Activated B cell treated with CpG ODN at 0.5 μM for 24 hours (primary cell): ENCODE measurements around the gene PHACTR4. TPM values are rescaled to one million over a fixed set of nuclear protein-coding genes. Genes with fewer than 3 reads are reported as not detected.
"Not testable (repeated sequence)": the region's sequence is repeated elsewhere in the genome, so short reads cannot be mapped to it uniquely, and the experiment has no call there.

ENCODE experiments used
- ATAC-seq: fragments of 200-7000 bp; cut with Tn5 transposase; one replicate; pipeline ENCODE4 v1.10.0; 2021; ENCODE audit warnings: low read depth, mild to moderate bottlenecking, moderate library complexity
- CTCF ChIA-PET: fragments of 350-600 bp; sonication (Branson Sonifier 250); formaldehyde crosslinking; loops from one replicate; lab custom pipeline; 2021; ENCODE audit warnings: antibody characterized with exemption; lab: Charles Lee
- POLR2A ChIA-PET: fragments of 350-600 bp; sonication (Branson Sonifier 250); formaldehyde crosslinking; loops from one replicate; lab custom pipeline; 2021; ENCODE audit warnings: antibody characterized with exemption; lab: Charles Lee
- DNase-seq: peaks from one replicate; pipeline ENCODE4 v3.0.0; 2022
- H3K27ac Mint-ChIP-seq: one replicate; pipeline ENCODE4 v1.8.0; 2020; ENCODE audit warnings: mixed read lengths
- H3K27me3 Mint-ChIP-seq: one replicate; pipeline ENCODE4 v1.8.0; 2021; ENCODE audit warnings: mixed read lengths
- H3K36me3 Mint-ChIP-seq: one replicate; pipeline ENCODE4 v1.8.0; 2021; ENCODE audit warnings: low read depth, mixed read lengths
- H3K4me1 Mint-ChIP-seq: one replicate; pipeline ENCODE4 v1.8.0; 2021; ENCODE audit warnings: mixed read lengths
- H3K4me3 Mint-ChIP-seq: one replicate; pipeline ENCODE4 v1.8.0; 2020; ENCODE audit warnings: mild to moderate bottlenecking, mixed read lengths
- H3K9me3 Mint-ChIP-seq: one replicate; pipeline ENCODE4 v1.8.0; 2020; ENCODE audit warnings: mixed read lengths
- intact Hi-C: fragments of 100-400 bp; cut with micrococcal nuclease; formaldehyde crosslinking; loops from one replicate; pipeline ENCODE4 v1.15.1; 2024
- total RNA-seq: library from RNA; stranded (reverse); gene quantifications from 2 replicates; pipeline ENCODE4 v1.2.3, GENCODE V29; 2022
- TF ChIP-seq, protein P1 (sequence below): fragments of 200-600 bp; IDR thresholded peaks from one replicate; pipeline ENCODE4 v1.8.0; 2022; ENCODE audit warnings: antibody characterized with exemption, mild to moderate bottlenecking

PHACTR4 gene
- total RNA-seq, 1 donor from 2014 or later = 31.5 TPM

GRCh38 chr1:28458237-28459228 is 89.0 kb downstream of the PHACTR4 start:
- Mint-ChIP-seq H3K36me3 (peaks cover 27% of the 10 kb centered on the region), H3K4me1 (peaks cover 3% of the 10 kb centered on the region), H3K4me3 (no peak overlapping the region), H3K27ac (no peak overlapping the region), H3K27me3 (no peaks in the 10 kb centered on the region), H3K9me3 (no peaks in the 10 kb centered on the region)
- no peak for DNase-seq
- TF ChIP-seq, protein P1, sequence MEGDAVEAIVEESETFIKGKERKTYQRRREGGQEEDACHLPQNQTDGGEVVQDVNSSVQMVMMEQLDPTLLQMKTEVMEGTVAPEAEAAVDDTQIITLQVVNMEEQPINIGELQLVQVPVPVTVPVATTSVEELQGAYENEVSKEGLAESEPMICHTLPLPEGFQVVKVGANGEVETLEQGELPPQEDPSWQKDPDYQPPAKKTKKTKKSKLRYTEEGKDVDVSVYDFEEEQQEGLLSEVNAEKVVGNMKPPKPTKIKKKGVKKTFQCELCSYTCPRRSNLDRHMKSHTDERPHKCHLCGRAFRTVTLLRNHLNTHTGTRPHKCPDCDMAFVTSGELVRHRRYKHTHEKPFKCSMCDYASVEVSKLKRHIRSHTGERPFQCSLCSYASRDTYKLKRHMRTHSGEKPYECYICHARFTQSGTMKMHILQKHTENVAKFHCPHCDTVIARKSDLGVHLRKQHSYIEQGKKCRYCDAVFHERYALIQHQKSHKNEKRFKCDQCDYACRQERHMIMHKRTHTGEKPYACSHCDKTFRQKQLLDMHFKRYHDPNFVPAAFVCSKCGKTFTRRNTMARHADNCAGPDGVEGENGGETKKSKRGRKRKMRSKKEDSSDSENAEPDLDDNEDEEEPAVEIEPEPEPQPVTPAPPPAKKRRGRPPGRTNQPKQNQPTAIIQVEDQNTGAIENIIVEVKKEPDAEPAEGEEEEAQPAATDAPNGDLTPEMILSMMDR = no peak
- ChIA-PET POLR2A (interaction anchor here (1.0 kb wide), 1 partner anchor 123 kb away, joined by 9 read pairs; no protein-coding TSS in a partner anchor), CTCF (interaction anchor here (1.3 kb wide), 1 partner anchor 99 kb away, joined by 4 read pairs; no protein-coding TSS in a partner anchor)
- intact Hi-C loops = no loop called here
- ATAC-seq = no peak

GRCh38 chr1:28466226-28466778 is 96.8 kb downstream of the PHACTR4 start:
- CTCF ChIA-PET = no interaction called here
- intact Hi-C loops = no loop called here
- no peaks in the 10 kb centered on the region for H3K4me1 Mint-ChIP-seq
- no peak for ATAC-seq
- DNase-seq = no peak
- H3K27ac Mint-ChIP-seq = no peak overlapping the region
- no peaks in the 10 kb centered on the region for H3K9me3 Mint-ChIP-seq
- H3K27me3 Mint-ChIP-seq = no peaks in the 10 kb centered on the region
- no peak overlapping the region for H3K4me3 Mint-ChIP-seq
- POLR2A ChIA-PET = interaction anchor here (0.5 to 0.6 kb wide), 2 partner anchors 109 to 370 kb away, joined by 3 to 13 read pairs; no protein-coding TSS in a partner anchor
- peaks cover 41% of the 10 kb centered on the region for H3K36me3 Mint-ChIP-seq
- TF ChIP-seq, protein P1 = no peak

- no peak for DNase-seq
- TF ChIP-seq, protein P1 = no peak
- intact Hi-C loops = no loop called here
- no peaks in the 10 kb centered on the region for H3K9me3 Mint-ChIP-seq
- ChIA-PET CTCF (no interaction called here), POLR2A (no interaction called here)
- H3K4me1 Mint-ChIP-seq = no peaks in the 10 kb centered on the region
- H3K4me3 Mint-ChIP-seq = no peak overlapping the region
- H3K27ac Mint-ChIP-seq = no peak overlapping the region
- H3K36me3 Mint-ChIP-seq = peaks cover 31% of the 10 kb centered on the region
- H3K27me3 Mint-ChIP-seq = no peaks in the 10 kb centered on the region
- ATAC-seq = no peak
Measured at GRCh38 chr1:28470146-28470545, 100.6 kb downstream of the PHACTR4 start.

GRCh38 chr1:28479497-28479896 is 110.0 kb downstream of the PHACTR4 start:
- H3K4me3 Mint-ChIP-seq, ATAC-seq, H3K9me3 Mint-ChIP-seq, CTCF ChIA-PET, POLR2A ChIA-PET, intact Hi-C loops, H3K4me1 Mint-ChIP-seq, H3K27me3 Mint-ChIP-seq, DNase-seq, H3K27ac Mint-ChIP-seq: not testable (repeated sequence)
- peaks cover 47% of the 10 kb centered on the region for H3K36me3 Mint-ChIP-seq

DNA sequence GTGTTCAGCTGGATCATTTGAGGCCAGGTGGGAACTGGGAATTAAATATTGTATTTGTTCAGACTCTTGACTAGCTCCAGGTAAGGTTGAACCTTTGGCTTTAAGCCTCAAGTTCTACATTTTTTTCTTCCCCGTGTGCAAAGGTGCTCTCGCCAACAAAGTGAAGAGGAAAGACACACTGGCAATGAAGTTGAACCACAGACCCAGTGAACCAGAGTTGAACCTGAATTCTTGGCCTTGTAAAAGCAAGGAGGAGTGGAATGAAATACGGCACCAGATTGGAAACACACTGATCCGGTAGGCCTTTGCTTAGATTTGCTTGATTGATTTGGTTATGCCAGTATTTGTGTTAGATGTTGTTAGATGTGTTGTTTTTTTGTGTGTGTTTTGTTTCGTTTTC is 110.8 kb downstream of the PHACTR4 start:
- ChIA-PET POLR2A (no interaction called here), CTCF (interaction anchor here (0.6 kb wide), 1 partner anchor 135 kb away, joined by 3 read pairs; no protein-coding TSS in a partner anchor)
- no peaks in the 10 kb centered on the region for H3K27me3 Mint-ChIP-seq

More for the DNA sequence above, 110.8 kb downstream of the PHACTR4 start:
- Mint-ChIP-seq H3K4me1 (no peaks in the 10 kb centered on the region), H3K9me3 (no peaks in the 10 kb centered on the region), H3K27ac (no peak overlapping the region), H3K36me3 (peaks cover 49% of the 10 kb centered on the region), H3K4me3 (no peak overlapping the region)
- TF ChIP-seq, protein P1 = no peak
- ATAC-seq (no peak), DNase-seq (no peak)
- intact Hi-C loops = no loop called here
